Stimulated activated CD8-positive, alpha-beta memory T cell treated with anti-CD3 and anti-CD28 coated beads, Interleukin-7, amount 100 ng/mL, for 24 hours (primary cell): ENCODE measurements around the gene UCN.
"Not testable (repeated sequence)": the region's sequence is repeated elsewhere in the genome, so short reads cannot be mapped to it uniquely, and the experiment has no call there.

ENCODE experiments used
- DNase-seq: peaks from one replicate; pipeline ENCODE4 v3.0.0-alpha.2; 2020; ENCODE audit warnings: low read depth

Gene UCN

GRCh38 chr2:27308359-27308881 is at the start of gene UCN:
TSS of gene UCN (minus strand) at chr2:27308445. CDS start at chr2:27307895, 550 bp downstream.
- no peak for DNase-seq

GRCh38 chr2:27356382-27357181 is 48.3 kb upstream of the UCN start, which contains the start of gene GTF3C2:
TSS of gene GTF3C2 (minus strand) at chr2:27356764. CDS start at chr2:27343554, 13,210 bp downstream.
- peak; percentile 85 for DNase-seq

GRCh38 chr2:27356056-27356381 is 47.8 kb upstream of the UCN start:
- no peak for DNase-seq

GRCh38 chr2:27354597-27354927 is 46.3 kb upstream of the UCN start:
- no peak for DNase-seq

- DNase-seq: no peak
Measured at GRCh38 chr2:27353762-27354596, 45.7 kb upstream of the UCN start.

GRCh38 chr2:27353386-27353761 is 45.1 kb upstream of the UCN start:
- not testable (repeated sequence) for DNase-seq

- no peak for DNase-seq
Measured at GRCh38 chr2:27351802-27352598, 43.8 kb upstream of the UCN start.

GRCh38 chr2:27350106-27350693 is 42.0 kb upstream of the UCN start:
- no peak for DNase-seq

GRCh38 chr2:27347641-27348040 is 39.4 kb upstream of the UCN start:
- DNase-seq: no peak

GRCh38 chr2:27336173-27336572 is 27.9 kb upstream of the UCN start:
- no peak for DNase-seq

- no peak for DNase-seq
Measured at GRCh38 chr2:27335311-27335710, 27.1 kb upstream of the UCN start.

- DNase-seq: no peak
Measured at GRCh38 chr2:27324720-27325119, 16.5 kb upstream of the UCN start.

- DNase-seq: no peak
Measured at GRCh38 chr2:27323596-27324285, 15.5 kb upstream of the UCN start.

GRCh38 chr2:27322766-27323595 is 14.7 kb upstream of the UCN start, which contains the start of gene MPV17:
TSS of gene MPV17 (minus strand) at chr2:27323097. CDS start at chr2:27322517, 580 bp downstream.
- peak; percentile 77 for DNase-seq

GRCh38 chr2:27322301-27322765 is 14.1 kb upstream of the UCN start:
- DNase-seq: no peak

GRCh38 chr2:27320958-27321543 is 12.8 kb upstream of the UCN start:
- no peak for DNase-seq

- not testable (repeated sequence) for DNase-seq
Measured at GRCh38 chr2:27319839-27320238, 11.6 kb upstream of the UCN start.

- DNase-seq: no peak
Measured at GRCh38 chr2:27316655-27317412, 8.6 kb upstream of the UCN start.

- DNase-seq: no peak
Measured at GRCh38 chr2:27315122-27315521, 6.9 kb upstream of the UCN start.
